D721Med (cell line): Measurements from ENCODE around the gene FUCA2.
"Not testable (repeated sequence)": the region's sequence is repeated elsewhere in the genome, so short reads cannot be mapped to it uniquely, and the experiment has no call there.

Experiments
- DNase-seq: peaks from one replicate; pipeline ENCODE4 v3.0.0; 2011; ENCODE audit warnings: low spot score; ENCODE audit not compliant: insufficient read length
- FAIRE-seq: peaks from 2 replicates; lab custom pipeline; 2011; peaks lifted over from hg19 to GRCh38; lab: Jason Lieb, UNC
- CTCF ChIP-seq: IDR thresholded peaks from 2 replicates; pipeline ENCODE4 v1.5.1; 2012; ENCODE audit warnings: mild to moderate bottlenecking, control low read depth; ENCODE audit not compliant: insufficient read depth; ENCODE audit errors: missing control alignments

Gene FUCA2

GRCh38 chr6:143478479-143479062 lies 32.9 kb downstream of the FUCA2 start:
- no peak for DNase-seq
- TF ChIP-seq CTCF, result no peak
- FAIRE-seq, result no peak

- DNase-seq, result no peak
- no peak for FAIRE-seq
- no peak for TF ChIP-seq CTCF
Observed at GRCh38 chr6:143476545-143476944, 35.0 kb downstream of the FUCA2 start.

- no peak for TF ChIP-seq CTCF
- no peak for DNase-seq
- FAIRE-seq, result no peak
Observed at GRCh38 chr6:143471822-143472221, 39.7 kb downstream of the FUCA2 start.

- not testable (repeated sequence) for FAIRE-seq, DNase-seq
Observed at GRCh38 chr6:143468823-143469222, 42.7 kb downstream of the FUCA2 start.

- DNase-seq, result no peak
Observed at GRCh38 chr6:143468026-143468425, 43.5 kb downstream of the FUCA2 start.

GRCh38 chr6:143465546-143465945 lies 46.0 kb downstream of the FUCA2 start:
- no peak for DNase-seq
- no peak for TF ChIP-seq CTCF
- no peak for FAIRE-seq

More at GRCh38 chr6:143468026-143468425, 43.5 kb downstream of the FUCA2 start:
- no peak for TF ChIP-seq CTCF
- FAIRE-seq, result no peak

GRCh38 chr6:143457563-143458359 lies 53.8 kb downstream of the FUCA2 start:
- FAIRE-seq (no peak), DNase-seq (no peak)
- no peak for TF ChIP-seq CTCF
